Neural cell (in vitro differentiated cells): ENCODE data around the gene TMEM167B. TPM values are rescaled to one million over a fixed set of nuclear protein-coding genes. Genes with fewer than 3 reads are reported as not detected.

Experiments used
- H2AFZ ChIP-seq: fragments of 200-600, 300-800 bp; sonication (generic), shearing (Covaris generic); 2 replicates; pipeline ENCODE4 v1.6.0; 2014; ENCODE audit warnings: low read depth, mild to moderate bottlenecking, antibody characterized with exemption, low read length, moderate library complexity
- H3F3A ChIP-seq: fragments of 200-600 bp; shearing (Covaris generic); 2 replicates; pipeline ENCODE4 v1.6.1; 2016; ENCODE audit warnings: mild to moderate bottlenecking, moderate library complexity, mixed read lengths, antibody characterized with exemption, low read length; ENCODE audit not compliant: insufficient read depth, poor library complexity, severe bottlenecking
- H3K27ac ChIP-seq: fragments of 200-600, 300-800 bp; sonication (generic), shearing (Covaris generic); 2 replicates; pipeline ENCODE4 v1.5.1; 2014; ENCODE audit warnings: mild to moderate bottlenecking, low read length, moderate library complexity
- H3K27me3 ChIP-seq: fragments of 300-800, 200-600 bp; sonication (generic), shearing (Covaris generic); 2 replicates; pipeline ENCODE4 v1.6.0; 2014; ENCODE audit warnings: mild to moderate bottlenecking, low read depth, low read length, moderate library complexity; ENCODE audit not compliant: insufficient read depth
- H3K36me3 ChIP-seq: fragments of 300-800, 200-600 bp; sonication (generic), shearing (Covaris generic); 2 replicates; pipeline ENCODE4 v1.5.1; 2014; ENCODE audit warnings: mild to moderate bottlenecking, antibody characterized with exemption, low read length, moderate library complexity; ENCODE audit not compliant: insufficient read depth
- H3K4me2 ChIP-seq: fragments of 300-800, 200-600 bp; sonication (generic), shearing (Covaris generic); 2 replicates; pipeline ENCODE4 v1.6.0; 2014; ENCODE audit warnings: mild to moderate bottlenecking, low read length
- H3K4me3 ChIP-seq: fragments of 300-800, 200-600 bp; sonication (generic), shearing (Covaris generic); 2 replicates; pipeline ENCODE4 v1.5.1; 2014; ENCODE audit warnings: mild to moderate bottlenecking, low read length, moderate library complexity
- H3K79me2 ChIP-seq: fragments of 200-600 bp; shearing (Covaris generic); replicated peaks from 2 replicates; pipeline ENCODE4 v1.6.0; 2014; ENCODE audit warnings: mild to moderate bottlenecking, low read length, moderate library complexity; ENCODE audit not compliant: insufficient read depth
- H3K9ac ChIP-seq: fragments of 300-800, 200-600 bp; sonication (generic), shearing (Covaris generic); 2 replicates; pipeline ENCODE4 v1.6.1; 2016; ENCODE audit warnings: mild to moderate bottlenecking, low read length, mixed read lengths
- H3K9me2 ChIP-seq: fragments of 200-600 bp; shearing (Covaris generic); 2 replicates; pipeline ENCODE4 v1.6.1; 2016; ENCODE audit warnings: mild to moderate bottlenecking, low read length, mixed read lengths; ENCODE audit not compliant: insufficient read depth
- H3K9me3 ChIP-seq: fragments of 200-600, 300-800 bp; sonication (generic), shearing (Covaris generic); 2 replicates; pipeline ENCODE4 v1.6.1; 2016; ENCODE audit warnings: mild to moderate bottlenecking, mixed run types, low read length, moderate library complexity, mixed read lengths
- H4K20me1 ChIP-seq: fragments of 200-600 bp; shearing (Covaris generic); 2 replicates; pipeline ENCODE4 v1.6.1; 2016; ENCODE audit warnings: mild to moderate bottlenecking, mixed run types; ENCODE audit not compliant: insufficient read depth
- CTCF ChIP-seq: fragments of 450-650 bp; IDR thresholded peaks from 2 replicates; pipeline ENCODE4 v1.5.1; 2014; ENCODE audit warnings: antibody characterized with exemption, mild to moderate bottlenecking, moderate library complexity; ENCODE audit not compliant: poor library complexity, severe bottlenecking
- EZH2 ChIP-seq: fragments of 200-600, 300-800 bp; shearing (Covaris generic), sonication (generic); IDR thresholded peaks from 2 replicates; pipeline ENCODE4 v1.6.1; 2014; ENCODE audit warnings: antibody characterized with exemption, low read length, borderline replicate concordance, mild to moderate bottlenecking; ENCODE audit not compliant: insufficient read depth, poor library complexity, severe bottlenecking
- MXI1 ChIP-seq: fragments of 450-650 bp; conservative IDR thresholded peaks from 2 replicates; pipeline ENCODE4 v1.6.1; 2014; ENCODE audit warnings: antibody characterized with exemption, mild to moderate bottlenecking; ENCODE audit not compliant: poor library complexity, severe bottlenecking
- POLR2AphosphoS5 ChIP-seq: IDR thresholded peaks from 2 replicates; pipeline ENCODE4 v1.6.1; 2012
- RAD21 ChIP-seq: fragments of 450-650 bp; conservative IDR thresholded peaks from 2 replicates; pipeline ENCODE4 v1.6.1; 2014; ENCODE audit warnings: antibody characterized with exemption, mild to moderate bottlenecking, moderate library complexity
- REST ChIP-seq: IDR thresholded peaks from 2 replicates; pipeline ENCODE4 v1.6.1; 2012; ENCODE audit warnings: borderline replicate concordance
- SMC3 ChIP-seq: fragments of 450-650 bp; conservative IDR thresholded peaks from 2 replicates; pipeline ENCODE4 v1.6.1; 2014; ENCODE audit warnings: antibody characterized with exemption, mild to moderate bottlenecking, moderate library complexity; ENCODE audit not compliant: poor library complexity
- TAF1 ChIP-seq: IDR thresholded peaks from 2 replicates; pipeline ENCODE4 v1.6.1; 2012; ENCODE audit warnings: low read depth
- polyA plus RNA-seq: library from polyadenylated mRNA; depleted of rRNA; stranded (reverse); fragments of >200 nt; gene quantifications from 2 replicates; pipeline ENCODE4 v1.2.3, GENCODE V29; 2014

The TMEM167B gene
- polyA plus RNA-seq, 1 donor from 2014 or later: 53.9 TPM

GRCh38 chr1:109094377-109094803, 3.8 kb downstream of the TMEM167B start:
- Histone ChIP-seq H3K4me2 (no peak overlapping the region), H3K9me3 (no peaks in the 10 kb centered on the region), H3K27me3 (no peaks in the 10 kb centered on the region), H3K4me3 (no peak overlapping the region), H4K20me1 (no peaks in the 10 kb centered on the region), H2AFZ (no peak overlapping the region), H3K27ac (no peak overlapping the region), H3K9ac (no peak overlapping the region), H3K79me2 (peaks cover 28% of the 10 kb centered on the region), H3K9me2 (no peaks in the 10 kb centered on the region), H3F3A (no peaks in the 10 kb centered on the region), H3K36me3 (peaks cover 4% of the 10 kb centered on the region)
- TF ChIP-seq EZH2: no peak

GRCh38 chr1:109094871-109095270, 4.3 kb downstream of the TMEM167B start:
- no peak overlapping the region for H3K9ac ChIP-seq
- no peaks in the 10 kb centered on the region for H3K9me2 ChIP-seq
- H3K27me3 ChIP-seq: no peaks in the 10 kb centered on the region
- no peak overlapping the region for H2AFZ ChIP-seq
- peaks cover 4% of the 10 kb centered on the region for H3K36me3 ChIP-seq
- no peak overlapping the region for H3K4me2 ChIP-seq
- H3K4me3 ChIP-seq: no peak overlapping the region
- no peak for TF ChIP-seq MXI1
- TF ChIP-seq TAF1: no peak
- TF ChIP-seq REST: no peak
- no peak for TF ChIP-seq CTCF
- no peak for TF ChIP-seq SMC3
- no peak for TF ChIP-seq POLR2AphosphoS5
- TF ChIP-seq RAD21: no peak
- no peak for TF ChIP-seq EZH2
- no peaks in the 10 kb centered on the region for H3F3A ChIP-seq
- H3K79me2 ChIP-seq: peaks cover 28% of the 10 kb centered on the region
- no peak overlapping the region for H3K27ac ChIP-seq
- H3K9me3 ChIP-seq: no peaks in the 10 kb centered on the region
- no peaks in the 10 kb centered on the region for H4K20me1 ChIP-seq

GRCh38 chr1:109095631-109096030, 5.1 kb downstream of the TMEM167B start:
- H3K9me3 ChIP-seq: no peaks in the 10 kb centered on the region
- peaks cover 28% of the 10 kb centered on the region for H3K79me2 ChIP-seq
- H3K27ac ChIP-seq: no peak overlapping the region
- peaks cover 4% of the 10 kb centered on the region for H3K36me3 ChIP-seq
- no peak overlapping the region for H2AFZ ChIP-seq
- H4K20me1 ChIP-seq: no peaks in the 10 kb centered on the region
- H3K4me2 ChIP-seq: no peak overlapping the region
- no peak overlapping the region for H3K9ac ChIP-seq
- TF ChIP-seq RAD21 (no peak), CTCF (no peak), POLR2AphosphoS5 (no peak), EZH2 (no peak), TAF1 (no peak)
- H3F3A ChIP-seq: no peaks in the 10 kb centered on the region
- H3K9me2 ChIP-seq: no peaks in the 10 kb centered on the region
- no peaks in the 10 kb centered on the region for H3K27me3 ChIP-seq
- H3K4me3 ChIP-seq: no peak overlapping the region
